AG04449 (cell line): ENCODE measurements around the gene ZNF385A.

ENCODE experiments used
- CTCF ChIA-PET: fragments of 350-600 bp; formaldehyde crosslinking; extraction: SDS; loops from one replicate; lab custom pipeline; 2021; ENCODE audit warnings: antibody characterized with exemption; lab: Yijun Ruan, JAX
- POLR2A ChIA-PET: fragments of 400-600, 350-600 bp; formaldehyde crosslinking; extraction: SDS; loops from one replicate; lab custom pipeline; 2020; ENCODE audit warnings: antibody characterized with exemption, inconsistent platforms; lab: Yijun Ruan, JAX
- DNase-seq: peaks from one replicate; pipeline ENCODE4 v3.0.0-alpha.2; 2010; ENCODE audit warnings: low read depth, low spot score
- H3K4me3 ChIP-seq: 2 replicates; pipeline ENCODE4 v1.5.1; 2011; ENCODE audit warnings: low read depth, mild to moderate bottlenecking, control low read depth, low read length
- TF ChIP-seq, protein P1 (sequence below): IDR thresholded peaks from one replicate; pipeline ENCODE4 v1.5.1; 2011; ENCODE audit warnings: mild to moderate bottlenecking, moderate library complexity, low read length, control low read depth, inconsistent platforms; ENCODE audit not compliant: insufficient read depth; ENCODE audit errors: missing control alignments

Gene ZNF385A

DNA sequence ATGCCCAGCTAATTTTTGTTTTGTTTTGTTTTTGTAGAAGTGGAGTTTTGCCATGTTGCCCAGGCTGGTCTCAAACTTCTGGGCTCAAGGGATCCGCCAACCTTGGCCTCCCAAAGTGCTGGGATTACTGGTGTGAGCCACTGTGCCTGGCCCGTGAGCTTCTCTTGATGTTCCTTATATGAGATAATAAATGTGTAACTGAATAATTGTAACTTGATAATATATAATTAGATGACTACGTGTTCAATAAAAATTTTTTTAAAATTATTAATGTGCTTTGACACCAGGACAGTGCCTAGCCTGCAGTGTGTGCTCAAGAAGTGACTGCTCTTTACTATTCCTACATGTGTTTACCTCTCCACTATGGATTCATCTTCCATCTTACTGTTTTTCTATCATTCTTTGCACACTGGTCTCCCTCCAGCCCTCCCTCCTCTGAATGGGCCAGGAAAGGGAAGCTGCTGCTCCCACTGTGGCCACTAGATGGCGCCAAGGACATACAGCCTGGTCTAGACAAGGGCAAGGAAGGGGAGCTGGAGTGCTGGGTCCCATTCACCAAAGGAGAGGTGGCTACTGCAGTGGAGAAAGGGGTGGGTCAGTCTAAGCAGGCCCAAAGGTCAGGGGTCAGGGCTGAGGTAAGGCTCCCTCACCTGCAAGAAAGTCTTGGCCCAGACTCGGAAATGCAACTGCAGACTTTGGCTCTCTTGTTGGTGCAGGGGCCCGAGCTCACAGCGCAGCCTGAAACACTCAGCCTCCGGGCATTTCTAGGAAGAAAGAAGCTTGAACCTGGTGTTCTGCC lies 14.7 kb upstream of the ZNF385A start:
- no peak for DNase-seq
- TF ChIP-seq, protein P1, sequence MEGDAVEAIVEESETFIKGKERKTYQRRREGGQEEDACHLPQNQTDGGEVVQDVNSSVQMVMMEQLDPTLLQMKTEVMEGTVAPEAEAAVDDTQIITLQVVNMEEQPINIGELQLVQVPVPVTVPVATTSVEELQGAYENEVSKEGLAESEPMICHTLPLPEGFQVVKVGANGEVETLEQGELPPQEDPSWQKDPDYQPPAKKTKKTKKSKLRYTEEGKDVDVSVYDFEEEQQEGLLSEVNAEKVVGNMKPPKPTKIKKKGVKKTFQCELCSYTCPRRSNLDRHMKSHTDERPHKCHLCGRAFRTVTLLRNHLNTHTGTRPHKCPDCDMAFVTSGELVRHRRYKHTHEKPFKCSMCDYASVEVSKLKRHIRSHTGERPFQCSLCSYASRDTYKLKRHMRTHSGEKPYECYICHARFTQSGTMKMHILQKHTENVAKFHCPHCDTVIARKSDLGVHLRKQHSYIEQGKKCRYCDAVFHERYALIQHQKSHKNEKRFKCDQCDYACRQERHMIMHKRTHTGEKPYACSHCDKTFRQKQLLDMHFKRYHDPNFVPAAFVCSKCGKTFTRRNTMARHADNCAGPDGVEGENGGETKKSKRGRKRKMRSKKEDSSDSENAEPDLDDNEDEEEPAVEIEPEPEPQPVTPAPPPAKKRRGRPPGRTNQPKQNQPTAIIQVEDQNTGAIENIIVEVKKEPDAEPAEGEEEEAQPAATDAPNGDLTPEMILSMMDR = peak; percentile 99
- H3K4me3 ChIP-seq = no peak overlapping the region
- POLR2A ChIA-PET = interaction anchor here (0.9 to 4.7 kb wide), 5 partner anchors 10 to 40 kb away, joined by 3 to 35 read pairs (median 5); partner anchors contain the start of gene ITGA5
- CTCF ChIA-PET = interaction anchor here (0.6 to 12.3 kb wide), 33 partner anchors 8 to 308 kb away, joined by 3 to 940 read pairs (median 4); partner anchors contain the start of genes COPZ1, ITGA5 and ZNF385A

DNA sequence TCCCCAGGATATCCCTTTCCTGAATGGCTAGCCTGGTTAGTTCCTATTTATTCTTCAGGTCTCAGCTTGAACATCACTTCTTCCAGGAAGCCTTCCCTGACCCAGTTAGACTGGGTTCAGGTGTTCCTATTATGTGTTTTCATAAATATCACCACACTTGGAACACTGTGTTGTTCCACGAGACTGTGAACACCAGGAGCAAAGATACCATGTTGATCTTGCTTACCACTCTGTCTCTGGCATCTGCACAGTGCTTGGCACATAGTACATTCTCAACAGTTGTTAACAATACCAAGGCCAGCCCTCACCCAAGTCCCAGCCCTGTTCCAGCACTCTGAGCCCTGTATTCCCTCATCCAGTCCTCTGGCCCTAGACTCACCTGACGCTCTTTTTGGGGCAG lies 13.7 kb upstream of the ZNF385A start:
- POLR2A ChIA-PET = interaction anchor here (0.8 kb wide), 1 partner anchor 15 kb away, joined by 3 read pairs; no protein-coding TSS in a partner anchor
- CTCF ChIA-PET = interaction anchor here (0.7 to 12.3 kb wide), 9 partner anchors 15 to 64 kb away, joined by 3 to 940 read pairs (median 22); partner anchors contain the start of genes ITGA5 and ZNF385A
- DNase-seq = no peak
- TF ChIP-seq, protein P1 = no peak
- no peak overlapping the region for H3K4me3 ChIP-seq

DNA sequence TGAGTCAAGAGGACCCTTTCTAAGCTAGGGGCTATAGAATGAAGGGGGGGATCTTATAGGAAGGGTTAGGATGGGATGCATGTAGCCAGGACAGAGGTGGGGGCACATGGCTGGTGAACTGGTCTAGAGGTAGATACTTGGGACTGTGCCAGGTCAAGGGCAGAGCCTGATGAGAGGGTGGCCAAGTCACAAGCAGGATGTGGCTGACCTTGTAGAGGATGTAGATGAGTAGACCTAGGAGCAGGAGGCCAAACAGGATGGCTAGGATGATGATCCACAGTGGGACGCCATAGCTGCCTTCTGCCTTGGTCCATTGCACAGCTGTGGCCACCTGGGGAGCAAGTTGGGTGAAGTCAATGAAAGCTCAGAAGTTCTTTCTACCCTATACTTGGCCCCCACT lies 12.6 kb upstream of the ZNF385A start:
- DNase-seq = no peak
- POLR2A ChIA-PET = interaction anchor here (0.9 kb wide), 1 partner anchor 12 kb away, joined by 3 read pairs; no protein-coding TSS in a partner anchor
- H3K4me3 ChIP-seq = no peak overlapping the region
- CTCF ChIA-PET = interaction anchor here (3.2 to 12.3 kb wide), 6 partner anchors 8 to 55 kb away, joined by 22 to 940 read pairs (median 186); partner anchors contain the start of genes ITGA5 and ZNF385A
- TF ChIP-seq, protein P1 = no peak

DNA sequence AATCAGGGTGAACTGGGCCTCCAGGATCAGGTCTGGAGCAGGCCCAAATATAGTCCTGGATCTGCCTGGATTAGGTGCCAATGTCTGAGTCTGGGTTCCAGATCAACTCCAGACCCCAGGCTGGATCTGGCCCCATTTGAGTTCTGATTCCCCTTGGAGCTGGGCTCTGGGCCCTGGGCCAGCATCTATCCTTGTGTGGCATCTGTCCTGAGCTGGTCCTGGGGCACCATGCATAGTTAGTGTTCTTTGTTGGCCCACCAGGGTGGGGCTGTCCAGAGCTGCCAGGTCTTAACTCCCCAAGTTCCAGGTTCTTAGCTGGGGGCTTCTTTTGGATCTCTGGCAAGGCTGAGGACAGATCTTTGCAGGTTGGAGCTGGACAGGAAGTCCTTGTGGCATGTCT lies 11.0 kb upstream of the ZNF385A start:
- no peak overlapping the region for H3K4me3 ChIP-seq
- no peak for DNase-seq
- POLR2A ChIA-PET = no interaction called here
- CTCF ChIA-PET = interaction anchor here (1.0 to 12.3 kb wide), 7 partner anchors 10 to 41 kb away, joined by 3 to 940 read pairs (median 36); partner anchors contain the start of genes ITGA5 and ZNF385A
- TF ChIP-seq, protein P1 = no peak

DNA sequence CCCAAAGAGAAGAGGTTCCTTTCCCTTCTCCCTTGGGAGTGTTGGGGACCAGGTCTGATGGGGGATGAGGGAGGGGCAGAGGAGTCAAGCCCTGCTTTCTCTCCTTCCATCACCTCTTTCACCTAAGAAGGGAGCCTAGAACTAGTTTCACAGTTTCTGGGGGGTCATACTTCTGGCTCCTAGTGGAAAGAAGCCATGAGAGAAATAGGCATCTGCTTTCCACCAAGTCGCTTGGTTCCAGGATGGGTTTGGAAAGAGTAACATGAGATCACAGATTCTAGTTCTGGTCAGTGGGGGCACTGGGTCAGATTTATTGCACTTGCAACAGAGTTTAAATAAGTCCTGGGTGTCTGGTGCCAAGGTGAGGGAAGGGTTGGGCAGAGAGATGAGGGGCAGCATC lies 10.5 kb upstream of the ZNF385A start:
- POLR2A ChIA-PET = no interaction called here
- no peak overlapping the region for H3K4me3 ChIP-seq
- TF ChIP-seq, protein P1 = no peak
- CTCF ChIA-PET = interaction anchor here (1.1 to 12.3 kb wide), 6 partner anchors 10 to 41 kb away, joined by 3 to 940 read pairs (median 184); partner anchors contain the start of genes ITGA5 and ZNF385A
- DNase-seq = no peak

DNA sequence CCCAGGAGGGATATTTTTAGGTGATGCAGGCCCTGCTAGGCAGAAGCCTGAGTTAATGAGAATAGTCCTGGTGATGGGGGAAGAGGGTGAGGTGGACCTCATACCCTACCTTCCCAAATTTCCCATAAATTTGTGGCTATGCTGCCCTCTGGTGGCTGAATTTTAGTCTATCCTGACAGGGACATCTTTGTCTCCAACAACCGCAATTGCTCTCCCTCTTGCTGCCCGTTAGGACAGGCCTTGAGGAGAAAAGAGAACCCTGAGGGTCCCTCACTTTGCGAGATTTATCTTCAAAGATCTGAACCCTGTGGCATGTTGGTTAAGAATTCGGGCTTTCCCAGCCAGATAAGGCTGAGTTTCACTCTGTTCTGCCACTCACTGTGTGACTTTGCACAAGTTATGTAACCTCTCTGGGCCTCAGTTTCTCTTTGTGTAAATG lies 9.8 kb upstream of the ZNF385A start:
- POLR2A ChIA-PET = no interaction called here
- CTCF ChIA-PET = interaction anchor here (0.6 to 4.1 kb wide), 14 partner anchors 9 to 100 kb away, joined by 3 to 76 read pairs (median 10); partner anchors contain the start of genes COPZ1 and ZNF385A
- TF ChIP-seq, protein P1 = peak; percentile 49
- no peak for DNase-seq
- H3K4me3 ChIP-seq = no peak overlapping the region
